Stimulated activated CD4-positive, alpha-beta T cell treated with anti-CD3 and anti-CD28 coated beads, Interleukin-1b, Interleukin-23, amount 100 ng/mL, for 1 hour (primary cell): ENCODE results near the gene COL4A1.
"Not testable (repeated sequence)": the region's sequence is repeated elsewhere in the genome, so short reads cannot be mapped to it uniquely, and the experiment has no call there.

ENCODE experiments used
- DNase-seq, 2 donors: peaks; one replicate each; pipeline ENCODE4 v3.0.0-alpha.2; 2020; ENCODE audit warnings: low read depth in 2 of 2

The COL4A1 gene

GRCh38 chr13:110115591-110115990, 191.4 kb downstream of the COL4A1 start:
- DNase-seq: no peak

GRCh38 chr13:110114316-110114715, 192.6 kb downstream of the COL4A1 start:
- no peak for DNase-seq

DNA sequence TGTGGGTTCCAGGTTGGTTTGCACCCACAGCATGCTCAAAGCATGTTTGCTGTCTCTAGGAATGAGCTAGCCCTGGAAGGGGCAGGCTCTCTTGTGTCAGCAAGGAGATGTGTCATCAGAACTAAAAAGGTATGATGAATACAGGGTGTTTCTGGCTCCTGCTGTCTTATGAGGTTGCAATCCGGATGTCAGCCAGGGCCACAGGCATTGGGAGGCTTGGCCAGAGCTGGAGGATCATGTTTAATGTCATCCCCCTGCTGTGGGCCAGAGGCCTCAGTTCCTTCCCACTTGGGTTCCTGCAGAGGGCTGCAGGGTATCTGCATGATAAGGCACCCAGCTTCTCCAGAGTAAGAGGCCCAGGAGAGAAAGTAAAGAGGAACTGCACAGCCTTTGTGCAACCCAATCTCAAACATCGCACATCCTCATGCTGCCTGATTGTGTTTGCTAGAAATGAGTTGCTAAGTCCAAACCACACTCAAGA, 193.6 kb downstream of the COL4A1 start:
- DNase-seq: no peak

- DNase-seq: not testable (repeated sequence)
Observed at GRCh38 chr13:110112379-110112778, 194.6 kb downstream of the COL4A1 start.

- no peak for DNase-seq
Observed at GRCh38 chr13:110110783-110111182, 196.2 kb downstream of the COL4A1 start.

- DNase-seq: no peak
Observed at GRCh38 chr13:110109910-110110309, 197.0 kb downstream of the COL4A1 start.

GRCh38 chr13:110109140-110109783, 197.7 kb downstream of the COL4A1 start:
- DNase-seq: no peak

DNA sequence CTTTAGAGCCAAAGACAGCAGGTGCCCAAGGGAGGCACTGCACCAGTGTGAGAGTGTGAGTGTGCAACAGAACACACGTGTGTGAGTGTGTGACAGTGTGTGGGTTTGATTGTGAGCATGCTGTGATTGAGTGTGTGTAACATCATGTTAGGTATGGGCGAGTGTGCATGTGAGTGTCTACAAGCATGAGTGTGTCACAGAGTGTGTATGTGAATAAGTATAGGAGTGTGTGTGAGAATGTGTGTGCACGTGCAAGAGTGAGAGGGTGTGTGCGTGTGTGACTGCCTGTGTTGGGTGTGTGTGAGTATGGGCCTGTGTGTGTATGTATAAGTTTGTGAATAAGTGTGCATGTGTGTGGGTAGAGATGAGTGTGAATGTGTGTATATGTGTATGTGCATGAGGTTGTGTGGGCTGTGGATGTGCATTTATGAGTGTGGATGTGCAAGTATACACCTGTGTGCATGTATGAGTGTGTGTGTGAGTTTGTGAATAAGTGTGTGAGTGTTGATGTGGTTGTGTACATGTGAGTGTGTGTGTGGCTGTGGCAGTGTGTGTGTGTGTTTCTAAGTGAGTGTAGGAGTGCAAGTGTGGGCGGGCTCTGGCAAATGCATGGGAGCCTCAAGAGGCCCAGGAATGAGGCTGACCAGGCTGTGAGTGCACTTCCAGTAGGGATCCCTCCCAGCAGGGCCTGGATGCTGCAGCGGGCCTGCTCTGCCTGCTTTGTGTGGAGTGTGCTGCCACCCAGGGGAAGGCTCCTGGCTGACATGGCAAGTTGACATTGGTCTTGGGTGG, 198.4 kb downstream of the COL4A1 start:
- no peak for DNase-seq

- DNase-seq: no peak
Observed at GRCh38 chr13:110107568-110108347, 199.2 kb downstream of the COL4A1 start.

DNA sequence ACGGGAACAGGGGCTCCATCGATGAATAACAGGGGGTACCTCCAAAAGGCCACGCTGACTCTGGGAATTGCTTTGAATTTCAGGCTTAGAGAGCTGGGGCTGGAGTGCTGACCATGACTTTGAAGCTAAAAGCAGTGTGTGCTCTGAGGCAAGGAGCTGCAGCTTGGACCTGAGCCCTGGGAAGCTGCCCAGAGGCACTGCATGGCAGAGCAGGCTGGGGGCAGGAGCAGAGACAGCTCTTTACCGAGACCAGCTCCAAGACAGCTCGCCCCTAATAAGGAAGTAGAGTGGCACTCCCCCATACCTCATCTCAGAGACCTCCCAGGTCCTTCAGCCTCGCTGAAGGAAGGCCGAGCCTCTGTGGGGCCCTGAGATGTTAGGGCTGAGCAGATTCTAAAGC, 200.2 kb downstream of the COL4A1 start:
- no peak for DNase-seq

- DNase-seq: no peak
Observed at GRCh38 chr13:110105136-110105535, 201.8 kb downstream of the COL4A1 start.

DNA sequence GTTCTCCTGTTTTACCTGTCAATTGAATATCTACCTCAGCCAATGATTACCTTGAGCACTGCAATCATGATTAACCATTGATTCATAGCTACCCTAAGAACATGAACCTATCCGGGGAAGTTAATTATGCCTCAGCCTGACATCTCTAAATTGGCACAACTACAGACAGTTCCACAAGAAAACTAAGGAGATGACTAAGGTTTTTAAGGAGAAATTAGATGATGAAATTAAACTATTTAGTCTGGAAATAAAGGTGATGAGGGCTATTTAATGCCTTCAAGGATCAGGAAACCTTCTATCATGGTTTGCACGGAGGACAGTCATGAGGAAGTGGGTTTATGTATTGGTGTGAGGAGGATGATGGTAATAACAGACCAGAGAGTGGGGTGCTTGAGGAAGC, 203.4 kb downstream of the COL4A1 start:
- DNase-seq: no peak

DNA sequence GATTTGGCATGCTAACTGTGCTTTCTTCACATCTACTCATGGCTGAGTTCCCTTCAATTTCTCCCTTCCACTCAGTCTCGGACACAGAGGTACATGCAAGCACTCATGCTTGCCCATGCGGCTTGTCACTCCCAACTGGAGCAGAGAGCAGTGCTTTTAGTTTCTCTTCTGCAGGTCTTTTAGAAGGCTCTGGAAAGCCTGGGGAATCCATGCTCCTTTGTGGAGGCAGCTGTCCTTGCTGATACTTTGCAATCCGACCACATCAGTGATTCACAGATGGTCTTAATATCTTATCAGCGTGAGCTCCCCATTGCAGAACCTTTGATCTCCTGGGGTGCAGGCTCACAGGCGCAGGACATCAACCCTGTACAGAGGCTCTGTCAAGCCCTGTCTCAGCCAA, 203.9 kb downstream of the COL4A1 start:
- no peak for DNase-seq

- DNase-seq: no peak
Observed at GRCh38 chr13:110102053-110102452, 204.9 kb downstream of the COL4A1 start.

DNA sequence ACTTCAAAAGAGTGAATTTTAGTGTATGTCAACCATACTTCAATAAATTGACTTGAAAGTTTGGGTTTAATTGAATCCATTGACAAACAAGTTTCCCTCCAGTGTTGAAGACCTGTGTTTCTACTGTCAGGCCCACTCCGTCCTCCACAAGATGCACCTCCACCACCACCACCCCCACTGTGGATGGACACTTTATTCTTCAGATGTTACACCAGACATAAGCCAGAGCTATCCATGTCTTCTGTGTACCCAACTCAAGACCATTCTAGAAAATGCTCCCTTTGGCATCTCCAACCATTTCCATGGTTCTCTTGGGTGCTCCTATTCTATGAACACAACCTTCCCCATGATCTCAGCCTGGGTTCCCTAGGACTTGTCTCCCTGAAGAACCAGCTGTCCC, 207.0 kb downstream of the COL4A1 start:
- DNase-seq: no peak
